ENCODE measurements around the gene SERPINE2.

GRCh38 chr2:224041554-224041953 is 2.5 kb upstream of the SERPINE2 start:
- TF ChIP-seq POLR2A (IDR thresholded peaks at IDR 0.05) (no peak), EP300 (IDR thresholded peaks at IDR 0.05) (no peak)

Measured in ovary (tissue), 1 donor.